ENCODE results near the gene RABAC1.

DNA sequence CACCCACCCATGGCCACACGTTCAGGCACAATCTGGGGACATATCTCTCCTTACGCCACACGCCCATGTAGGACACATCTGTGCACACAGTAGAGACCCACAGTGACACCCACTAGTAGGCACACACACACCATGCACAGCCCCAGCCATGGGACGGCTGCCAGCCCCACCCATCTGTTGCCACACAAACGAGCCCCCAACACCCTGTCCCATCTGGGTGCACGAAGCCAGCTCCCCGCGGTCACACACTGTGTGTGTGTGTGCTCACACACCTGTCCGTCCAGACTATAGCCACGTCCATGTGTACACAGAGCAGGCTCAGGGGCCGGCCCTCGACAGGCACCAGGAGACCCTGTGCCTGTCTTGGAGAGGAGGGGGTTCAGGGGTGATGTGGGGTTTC, 41.4 kb downstream of the RABAC1 start:
- TF ChIP-seq CTCF (IDR thresholded peaks at IDR 0.05; ENCODE audit: extremely low read depth in 1 of 2, insufficient read depth in 1 of 2, low read depth in 1 of 2, low read length in 2 of 2) (no peak), MYC (IDR thresholded peaks at IDR 0.05; ENCODE audit: low read depth, low read length) (no peak)

Data from endothelial cell of umbilical vein (primary cell).